ENCODE data around the gene PDK3. TPM values are rescaled to one million over a fixed set of nuclear protein-coding genes. Genes with fewer than 3 reads are reported as not detected.

PDK3 gene
- total and polyA plus RNA-seq, 12 donors: 2.1 to 21.4 (median 8.7) TPM

DNA sequence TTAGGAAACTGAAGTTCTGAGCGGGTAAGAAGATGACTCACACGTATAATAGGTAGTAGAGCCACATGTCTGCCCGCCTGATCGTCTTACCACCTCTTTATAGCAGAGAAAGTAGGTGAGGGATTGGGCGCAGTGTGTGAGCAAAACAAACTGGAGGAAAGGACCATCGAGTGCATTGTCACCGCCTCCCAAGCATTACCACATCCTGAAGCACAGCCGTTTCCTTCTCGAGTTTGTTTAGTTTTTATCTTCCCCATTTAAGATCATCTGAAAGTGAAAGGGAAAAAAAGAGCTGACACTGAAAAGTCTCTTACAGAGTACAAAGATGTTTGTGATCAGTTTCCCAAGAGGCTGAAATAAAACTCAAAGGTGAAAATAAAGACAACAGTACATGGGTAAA is 14.8 kb downstream of the PDK3 start:
- intact Hi-C loops (cut with DNase I): no loop called here
- peaks cover 5% of the 10 kb centered on the region for H3K27me3 ChIP-seq
- peak overlapping the region in 3 of 5 donors; percentile 27 to 53 (median 37) for H3K27ac ChIP-seq
- no peak overlapping the region for H3K4me3 ChIP-seq
- no peaks in the 10 kb centered on the region for H3K36me3 ChIP-seq (replicated peaks in 1 of 2)
- H3K4me1 ChIP-seq (replicated peaks in 1 of 2): no peaks in the 10 kb centered on the region
- peak in 3 of 7 donors; percentile 17 to 52 (median 19) for DNase-seq
- WGBS, 4 donors: 61 to 67% (median 62%) methylated on average over 9 of the region's 9 CpGs
- TF ChIP-seq CTCF (IDR thresholded peaks at IDR 0.05): no peak
- no peak for TF ChIP-seq POLR2A (IDR thresholded peaks at IDR 0.05)
- no peaks in the 10 kb centered on the region for H3K9me3 ChIP-seq (replicated peaks in 1 of 3)

DNA sequence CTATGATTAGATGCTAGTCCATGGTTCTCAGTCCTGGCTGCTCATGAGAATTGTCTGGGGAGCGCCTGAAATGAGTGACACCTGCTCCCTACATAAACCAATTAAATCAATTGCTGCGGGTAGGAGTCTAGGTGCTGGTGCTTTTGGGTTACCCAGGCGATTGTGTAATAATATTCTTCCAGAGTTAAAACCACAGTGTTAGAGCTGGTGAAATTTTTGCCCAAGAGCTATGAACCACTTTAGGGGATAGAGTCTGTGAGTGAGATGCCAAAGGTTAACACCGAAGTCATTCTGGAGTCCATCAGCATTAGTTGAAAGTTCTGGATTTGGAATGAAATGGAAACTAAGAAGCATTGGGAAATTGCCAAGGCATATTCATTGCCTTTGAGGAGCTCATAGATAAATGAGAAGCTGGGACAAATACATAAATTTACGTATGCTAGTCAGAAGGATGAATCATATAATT is 15.3 kb downstream of the PDK3 start:
- WGBS, 4 donors: 53 to 82% (median 70%) methylated on average over 5 of the region's 5 CpGs
- Histone ChIP-seq H3K27me3 (peaks cover 5% of the 10 kb centered on the region), H3K9me3 (replicated peaks in 1 of 3) (no peaks in the 10 kb centered on the region), H3K4me1 (replicated peaks in 1 of 2) (no peaks in the 10 kb centered on the region), H3K27ac (peak overlapping the region in 1 of 5 donors; percentile 47), H3K36me3 (replicated peaks in 1 of 2) (no peaks in the 10 kb centered on the region), H3K4me3 (no peak overlapping the region)
- TF ChIP-seq CTCF (IDR thresholded peaks at IDR 0.05) (no peak), POLR2A (IDR thresholded peaks at IDR 0.05) (no peak)
- no peak for DNase-seq
- intact Hi-C loops (cut with DNase I): no loop called here

DNA sequence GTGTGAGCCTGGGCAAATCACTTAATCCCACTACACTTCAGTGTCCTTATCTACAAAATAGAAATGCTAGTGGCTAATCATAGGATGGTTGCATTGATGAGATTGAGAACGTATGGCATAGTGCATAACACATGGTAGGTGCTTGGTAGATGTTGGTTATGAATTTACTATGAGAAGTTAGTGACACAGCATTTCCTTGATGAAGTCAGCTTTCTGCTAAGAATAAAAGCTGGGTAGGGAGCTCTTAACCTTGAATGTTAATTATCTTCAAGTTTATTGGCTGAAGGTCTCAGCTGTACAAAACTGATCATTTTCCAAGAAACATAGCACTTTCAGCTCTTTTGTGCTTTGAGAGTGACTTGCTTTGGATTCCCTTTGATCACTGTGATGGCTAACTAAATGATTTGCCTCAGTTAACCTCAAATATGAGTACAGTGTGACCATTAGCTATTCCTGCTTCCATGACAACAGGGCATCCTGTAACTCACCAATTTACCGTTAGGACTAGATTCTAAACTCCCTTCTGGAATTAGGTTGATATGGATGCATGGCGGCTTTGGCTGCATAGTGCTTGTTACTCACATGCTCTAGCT is 17.8 kb downstream of the PDK3 start:
- H3K27ac ChIP-seq: no peak overlapping the region
- H3K9me3 ChIP-seq (replicated peaks in 1 of 3): no peaks in the 10 kb centered on the region
- DNase-seq: no peak
- peaks cover 5% of the 10 kb centered on the region for H3K27me3 ChIP-seq
- TF ChIP-seq POLR2A (IDR thresholded peaks at IDR 0.05) (no peak), CTCF (IDR thresholded peaks at IDR 0.05) (no peak)
- no peak overlapping the region for H3K4me3 ChIP-seq
- WGBS, 4 donors: 66 to 76% (median 73%) methylated on average over 3 of the region's 3 CpGs
- H3K36me3 ChIP-seq (replicated peaks in 1 of 2): no peaks in the 10 kb centered on the region
- intact Hi-C loops (cut with DNase I): no loop called here
- H3K4me1 ChIP-seq (replicated peaks in 1 of 2): no peaks in the 10 kb centered on the region

DNA sequence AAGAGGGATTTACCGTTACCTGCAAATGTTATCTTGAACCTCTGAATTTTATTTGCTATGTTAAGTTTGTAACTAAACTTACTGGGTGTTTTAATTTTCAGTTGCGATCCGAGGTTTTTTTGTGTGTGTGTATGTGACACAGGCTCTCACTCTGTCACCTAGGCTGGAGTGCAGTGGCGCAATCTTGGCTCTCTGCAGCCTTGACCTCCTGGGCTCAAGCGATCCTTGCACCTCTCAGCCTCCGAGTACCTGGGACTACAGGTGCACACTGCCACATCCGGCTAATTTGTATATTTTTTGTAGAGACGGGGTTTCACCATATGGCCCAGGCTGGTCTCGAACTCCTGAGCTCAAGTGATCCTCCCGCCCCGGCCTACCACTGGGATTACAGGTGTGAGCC is 18.5 kb downstream of the PDK3 start:
- TF ChIP-seq CTCF (IDR thresholded peaks at IDR 0.05): no peak
- TF ChIP-seq POLR2A (IDR thresholded peaks at IDR 0.05): no peak
- no peak overlapping the region for H3K27ac ChIP-seq
- WGBS, 4 donors: 81 to 97% (median 95%) methylated on average over 7 to 11 of the region's 11 CpGs
- intact Hi-C loops (cut with DNase I): no loop called here
- H3K9me3 ChIP-seq (replicated peaks in 1 of 3): no peaks in the 10 kb centered on the region
- no peaks in the 10 kb centered on the region for H3K4me1 ChIP-seq (replicated peaks in 1 of 2)
- H3K36me3 ChIP-seq (replicated peaks in 1 of 2): no peaks in the 10 kb centered on the region
- no peak overlapping the region for H3K4me3 ChIP-seq
- H3K27me3 ChIP-seq: peaks cover 5% of the 10 kb centered on the region
- DNase-seq: no peak
